Heart right ventricle (tissue), 16 donors: ENCODE measurements around the gene SLC27A4. TPM values are rescaled to one million over a fixed set of nuclear protein-coding genes. Genes with fewer than 3 reads are reported as not detected.
A peak's percentile ranks its signal among the peaks of the same experiment; 100 is the strongest.

Source experiments
- ATAC-seq, 8 donors: fragments of 200-7000 bp; cut with Tn5 transposase; one replicate each; pipeline ENCODE4 v1.9.1; 2020; ENCODE audit warnings: mild to moderate bottlenecking in 8 of 8, moderate library complexity in 8 of 8, moderate number of reproducible peaks in 1 of 8
- DNase-seq, 2 donors: peaks; one replicate each; pipeline ENCODE4 v3.0.0-alpha.2; 2020
- H3K27ac ChIP-seq, 10 donors: fragments of 200-600 bp; sonication (generic) in 2 of 10; one replicate each; pipeline versions ENCODE4 v1.5.0 to v1.8.0; 2020 to 2022; ENCODE audit warnings: mild to moderate bottlenecking in 3 of 10
- H3K27me3 ChIP-seq, 7 donors: fragments of 200-600 bp; one replicate each; pipeline ENCODE4 v1.8.0; 2021 to 2022; ENCODE audit warnings: mild to moderate bottlenecking in 2 of 7
- H3K36me3 ChIP-seq, 9 donors: fragments of 200-600 bp; sonication (generic) in 1 of 9; one replicate each; pipeline versions ENCODE4 v1.5.0 to v1.8.0; 2020 to 2022; ENCODE audit warnings: mild to moderate bottlenecking in 2 of 9
- H3K4me1 ChIP-seq, 9 donors: fragments of 200-600 bp; sonication (generic) in 1 of 9; one replicate each; pipeline versions ENCODE4 v1.5.0 to v1.8.0; 2020 to 2022; ENCODE audit warnings: mild to moderate bottlenecking in 4 of 9
- H3K4me3 ChIP-seq, 10 donors: fragments of 200-600 bp; sonication (generic) in 2 of 10; one replicate each; pipeline versions ENCODE4 v1.5.0 to v1.8.0; 2020 to 2022; ENCODE audit warnings: mild to moderate bottlenecking in 7 of 10, moderate library complexity in 2 of 10
- H3K9me3 ChIP-seq, 11 donors: fragments of 200-600 bp in 10 of 11; sonication (generic) in 2 of 11; one replicate each; pipeline versions ENCODE4 v1.5.0 to v1.8.0; 2013 to 2022; ENCODE audit warnings: mild to moderate bottlenecking in 2 of 11, control low read depth in 1 of 11, moderate library complexity in 1 of 11
- CTCF ChIP-seq, 9 donors: fragments of 200-600 bp; sonication (generic) in 2 of 9; IDR thresholded peaks; one replicate each; pipeline versions ENCODE4 v1.5.0 to v1.8.0; 2021 to 2022; ENCODE audit warnings: antibody characterized with exemption in 9 of 9, mild to moderate bottlenecking in 5 of 9, moderate library complexity in 1 of 9
- WGBS, 2 donors: extraction: QIAGEN DNeasy Blood & Tissue Kit; methylation state at CpG; one replicate each; pipeline ENCODE4 v1.1.7; 2013; ENCODE audit warnings: inconsistent platforms in 1 of 2; 5-methylcytosine and 5-hydroxymethylcytosine counted together
- intact Hi-C, 10 donors: fragments of 100-400 bp; cut with DNase I; formaldehyde crosslinking; loops; one replicate each; pipeline versions ENCODE4 v1.11.1 to v1.14.2; 2022
- polyA plus RNA-seq, 2 donors: library from polyadenylated mRNA; stranded (reverse); fragments of 200-250 nt; gene quantifications; one replicate each; pipeline ENCODE4 v1.2.3, GENCODE V29; 2013
- total RNA-seq, 10 donors: library from RNA; stranded (reverse); fragmentation: NEBNext Ultra II Directional in 3 of 10; extraction: Animal tissue kit (Norgen Biotek cat#: 25700) in 3 of 10; gene quantifications; one replicate each; pipeline versions ENCODE4 v1.2.1 to v1.2.4, GENCODE V29; 2021 to 2023
- donor health status: Arrhythmogenic right ventricular cardiomyopathy.
- donor health status: ischemic (EF 13 %, LVEDD 7.1; RV severe dilation, severe dysfunction).
- donor health status: healthy with polysubstance abuse.
- donor health status: DM: no; HTN: yes; CAD: no.
- donor health status: DM: no; HTN: no; CAD: no.
- donor health status: ischemic (EF 25% LVEDD 6.9; RV normal size, moderate dysfunction).
- donor health status: ischemic (EF 25% LVEDD 5.7; RV mildly dilated, moderate dysfunction).
- donor health status: healthy.
- donor health status: DM: yes; HTN: yes; CAD: no.
- donor health status: Ischemic cardiomyopathy.
- donor health status: ischemic (EF 35%, LVEDD 5.7; RV mildly dilated, moderate dysfunction).
- donor health status: nonischemic (EF 11% LVEDD 7.7; RV severe dilation, severe dysfunction).
- donor health status: DM: yes; HTN: yes; CAD: no.
- donor health status: PGD.
- donor health status: ischemic (EF 29% LVEDD 5.4; RV normal size, mild dysfunction).
- donor health status: nonischemic (EF 23%, LVEDD 6.1; RV moderate dilation, normal function).

Gene SLC27A4
- total and polyA plus RNA-seq, 12 donors = 10.0 to 37.2 (median 17.7) TPM

GRCh38 chr9:128361986-128362646, 21.8 kb downstream of the SLC27A4 start:
- H3K9me3 ChIP-seq = no peaks in the 10 kb centered on the region
- H3K36me3 ChIP-seq = peaks cover 0 to 28% (median 0%) of the 10 kb centered on the region in 9 donors
- TF ChIP-seq CTCF (IDR thresholded peaks at IDR 0.05) = peak; percentile 82 to 98 (median 91)
- DNase-seq = peak; percentile 78 to 85
- WGBS, 2 donors = 8 to 11% methylated on average over 20 of the region's 20 CpGs
- H3K4me1 ChIP-seq = peaks cover 2 to 34% (median 26%) of the 10 kb centered on the region in 9 donors
- H3K27me3 ChIP-seq = no peaks in the 10 kb centered on the region
- peak; percentile 87 to 93 (median 92) for ATAC-seq
- intact Hi-C loops = loop anchor here (1.0 to 10.0 kb wide), 7 partner anchors 45 to 275 kb away; partner anchors contain the start of gene SPTAN1 (in 1 of the 10)
- H3K4me3 ChIP-seq = peak overlapping the region in 9 of 10 donors; percentile 20 to 60 (median 54)
- H3K27ac ChIP-seq = peak overlapping the region in 9 of 10 donors; percentile 10 to 82 (median 61)

GRCh38 chr9:128362774-128363173, 22.4 kb downstream of the SLC27A4 start:
- no peak for DNase-seq
- no peak overlapping the region for H3K4me3 ChIP-seq

GRCh38 chr9:128365525-128365924, 25.2 kb downstream of the SLC27A4 start:
- H3K4me3 ChIP-seq = peak overlapping the region in 4 of 10 donors; percentile 17 to 56 (median 52)
- 86 to 89% methylated on average over 4 of the region's 4 CpGs for WGBS, 2 donors
- no peaks in the 10 kb centered on the region for H3K27me3 ChIP-seq
- peaks cover 5 to 40% (median 32%) of the 10 kb centered on the region in 9 donors for H3K4me1 ChIP-seq
- TF ChIP-seq CTCF (IDR thresholded peaks at IDR 0.05) = no peak
- DNase-seq (no peak), ATAC-seq (no peak)
- H3K36me3 ChIP-seq = peaks cover 0 to 2% (median 0%) of the 10 kb centered on the region in 9 donors
- peak overlapping the region in 9 of 10 donors; percentile 2 to 82 (median 70) for H3K27ac ChIP-seq
- H3K9me3 ChIP-seq = no peaks in the 10 kb centered on the region
- intact Hi-C loops = loop anchor here in 2 of 10 donors (10.0 kb wide), 2 partner anchors 49 to 189 kb away; partner anchors contain the start of gene SPTAN1 (in 1 of the 2)

More at GRCh38 chr9:128362774-128363173, 22.4 kb downstream of the SLC27A4 start:
- Histone ChIP-seq H3K36me3 (peaks cover 0 to 22% (median 0%) of the 10 kb centered on the region in 9 donors), H3K9me3 (no peaks in the 10 kb centered on the region), H3K27ac (peak overlapping the region in 6 of 10 donors; percentile 18 to 82 (median 66)), H3K4me1 (peaks cover 2 to 34% (median 26%) of the 10 kb centered on the region in 9 donors), H3K27me3 (no peaks in the 10 kb centered on the region)
- intact Hi-C loops = loop anchor here (1.0 to 10.0 kb wide), 7 partner anchors 45 to 275 kb away; partner anchors contain the start of gene SPTAN1 (in 1 of the 10)
- no peak for ATAC-seq
- 78 to 79% methylated on average over 3 of the region's 3 CpGs for WGBS, 2 donors
- TF ChIP-seq CTCF (IDR thresholded peaks at IDR 0.05) = no peak

- ATAC-seq (no peak), DNase-seq (no peak)
- Histone ChIP-seq H3K4me1 (peaks cover 5 to 42% (median 35%) of the 10 kb centered on the region in 9 donors), H3K4me3 (no peak overlapping the region), H3K36me3 (peaks cover 0 to 18% (median 0%) of the 10 kb centered on the region in 9 donors), H3K27ac (no peak overlapping the region), H3K9me3 (no peaks in the 10 kb centered on the region), H3K27me3 (no peaks in the 10 kb centered on the region)
- intact Hi-C loops = loop anchor here in 2 of 10 donors (10.0 kb wide), 2 partner anchors 46 to 186 kb away; partner anchors contain the start of gene SPTAN1 (in 1 of the 2)
- TF ChIP-seq CTCF (IDR thresholded peaks at IDR 0.05) = no peak
- 90 to 92% methylated on average over 9 of the region's 9 CpGs for WGBS, 2 donors
Measured at GRCh38 chr9:128369024-128369706, 28.8 kb downstream of the SLC27A4 start.
